Stomach (tissue), 9 donors: ENCODE data around the gene SEPTIN10. TPM values are rescaled to one million over a fixed set of nuclear protein-coding genes. Genes with fewer than 3 reads are reported as not detected.

Source experiments
- DNase-seq, 2 donors: peaks; one replicate each; pipeline versions ENCODE4 v3.0.0 to v3.0.0-alpha.2; 2013 to 2019
- H3K27ac ChIP-seq, 5 donors: fragments of 200-600 bp in 4 of 5; sonication (generic) in 4 of 5; one replicate each; pipeline ENCODE4 v1.5.1; 2013 to 2019; ENCODE audit warnings: mild to moderate bottlenecking in 1 of 5, moderate library complexity in 1 of 5
- H3K27me3 ChIP-seq, 3 donors: fragments of 200-600 bp; sonication (generic); one replicate each; pipeline ENCODE4 v1.5.1; 2017 to 2019; ENCODE audit warnings: mixed run types in 1 of 3
- H3K36me3 ChIP-seq, 4 donors: fragments of 200-600 bp; sonication (generic); 1 replicate in 3 of 4; 2 replicates in 1 of 4; pipeline ENCODE4 v1.5.1; 2016 to 2019
- H3K4me1 ChIP-seq, 4 donors: fragments of 200-600 bp; sonication (generic); one replicate each; pipeline ENCODE4 v1.5.1; 2016 to 2019
- H3K4me3 ChIP-seq, 4 donors: fragments of 200-600 bp; sonication (generic) in 3 of 4; one replicate each; pipeline ENCODE4 v1.5.1; 2016 to 2019; ENCODE audit warnings: mild to moderate bottlenecking in 1 of 4
- H3K9me3 ChIP-seq, 4 donors: fragments of 200-600 bp; sonication (generic); one replicate each; pipeline ENCODE4 v1.5.1; 2016 to 2019
- EP300 ChIP-seq: sonication (generic); formaldehyde crosslinking; IDR thresholded peaks from one replicate; pipeline ENCODE4 v1.6.1; 2017; ENCODE audit warnings: antibody characterized with exemption
- POLR2A ChIP-seq, 4 donors: fragments of 450-650 bp; IDR thresholded peaks; one replicate each; pipeline ENCODE4 v1.6.1; 2016; ENCODE audit warnings: antibody characterized with exemption in 4 of 4, control low read depth in 2 of 4, mild to moderate bottlenecking in 1 of 4, moderate library complexity in 1 of 4
- POLR2AphosphoS5 ChIP-seq, 3 donors: sonication (generic); formaldehyde crosslinking; IDR thresholded peaks; one replicate each; pipeline ENCODE4 v1.6.1; 2016; ENCODE audit warnings: antibody characterized with exemption in 3 of 3
- WGBS, 5 donors: extraction: QIAGEN DNeasy Blood & Tissue Kit in 3 of 5; methylation state at CpG; one replicate each; pipeline versions ENCODE4 v1.1.5 to v1.1.7; 2013 to 2018; 5-methylcytosine and 5-hydroxymethylcytosine counted together
- intact Hi-C: fragments of 100-400 bp; cut with DNase I; formaldehyde crosslinking; loops from one replicate; pipeline ENCODE4 v1.15.1; 2023; ENCODE audit warnings: low total_unique reads
- polyA plus RNA-seq, 3 donors: library from polyadenylated mRNA; stranded (reverse); fragments of 200-250 nt; gene quantifications; one replicate each; pipeline ENCODE4 v1.2.3, GENCODE V29; 2013
- total RNA-seq, 5 donors: library from RNA; depleted of rRNA; stranded (reverse); fragments of >200 nt; gene quantifications; one replicate each; pipeline versions ENCODE4 v1.1.0 to v1.2.3, GENCODE V29; 2014 to 2016
- TF ChIP-seq, protein P1 (sequence below), 7 experiments: fragments of 450-650 bp in 4 of 7; fragments of 200-600 bp in 3 of 7; sonication (generic) in 3 of 7; IDR thresholded peaks; one replicate each; pipeline ENCODE4 v1.5.1; 2016 to 2019; ENCODE audit warnings: antibody characterized with exemption in 7 of 7, control low read depth in 2 of 7, mild to moderate bottlenecking in 1 of 7
- donor health status: healthy with polysubstance abuse.
- donor health status: Bipolar disorder and iron deficiency.
- donor health status: healthy.

SEPTIN10 gene
- total and polyA plus RNA-seq, 8 donors: 24.9 to 101 (median 45.9) TPM

DNA sequence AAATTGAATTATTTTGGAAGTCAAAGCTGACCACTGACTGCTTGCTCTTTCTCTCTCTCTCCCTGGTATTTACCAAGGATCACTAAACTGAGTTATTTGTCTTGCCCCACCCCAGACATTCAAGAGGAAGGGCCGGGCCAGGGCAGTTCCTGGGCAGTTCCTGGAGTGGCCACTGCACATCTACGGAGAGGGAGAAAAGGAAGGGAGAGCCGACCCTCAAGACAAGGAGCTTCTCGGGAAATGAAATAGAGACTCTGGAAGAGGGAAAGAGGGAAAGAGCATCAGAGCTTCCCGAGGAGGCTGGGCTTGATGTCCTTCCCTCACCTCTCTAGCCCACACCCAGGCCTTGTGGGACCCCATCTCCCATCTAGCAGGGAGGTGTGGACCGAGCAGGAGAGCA, 83.1 kb downstream of the SEPTIN10 start:
- DNase-seq: no peak
- TF ChIP-seq POLR2A (IDR thresholded peaks at IDR 0.05) (no peak), EP300 (no peak), POLR2AphosphoS5 (IDR thresholded peaks at IDR 0.05) (no peak)
- TF ChIP-seq, protein P1, sequence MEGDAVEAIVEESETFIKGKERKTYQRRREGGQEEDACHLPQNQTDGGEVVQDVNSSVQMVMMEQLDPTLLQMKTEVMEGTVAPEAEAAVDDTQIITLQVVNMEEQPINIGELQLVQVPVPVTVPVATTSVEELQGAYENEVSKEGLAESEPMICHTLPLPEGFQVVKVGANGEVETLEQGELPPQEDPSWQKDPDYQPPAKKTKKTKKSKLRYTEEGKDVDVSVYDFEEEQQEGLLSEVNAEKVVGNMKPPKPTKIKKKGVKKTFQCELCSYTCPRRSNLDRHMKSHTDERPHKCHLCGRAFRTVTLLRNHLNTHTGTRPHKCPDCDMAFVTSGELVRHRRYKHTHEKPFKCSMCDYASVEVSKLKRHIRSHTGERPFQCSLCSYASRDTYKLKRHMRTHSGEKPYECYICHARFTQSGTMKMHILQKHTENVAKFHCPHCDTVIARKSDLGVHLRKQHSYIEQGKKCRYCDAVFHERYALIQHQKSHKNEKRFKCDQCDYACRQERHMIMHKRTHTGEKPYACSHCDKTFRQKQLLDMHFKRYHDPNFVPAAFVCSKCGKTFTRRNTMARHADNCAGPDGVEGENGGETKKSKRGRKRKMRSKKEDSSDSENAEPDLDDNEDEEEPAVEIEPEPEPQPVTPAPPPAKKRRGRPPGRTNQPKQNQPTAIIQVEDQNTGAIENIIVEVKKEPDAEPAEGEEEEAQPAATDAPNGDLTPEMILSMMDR (IDR thresholded peaks at IDR 0.05): no peak
- WGBS, 5 donors: 31 to 61% (median 44%) methylated on average over 6 of the region's 6 CpGs

DNA sequence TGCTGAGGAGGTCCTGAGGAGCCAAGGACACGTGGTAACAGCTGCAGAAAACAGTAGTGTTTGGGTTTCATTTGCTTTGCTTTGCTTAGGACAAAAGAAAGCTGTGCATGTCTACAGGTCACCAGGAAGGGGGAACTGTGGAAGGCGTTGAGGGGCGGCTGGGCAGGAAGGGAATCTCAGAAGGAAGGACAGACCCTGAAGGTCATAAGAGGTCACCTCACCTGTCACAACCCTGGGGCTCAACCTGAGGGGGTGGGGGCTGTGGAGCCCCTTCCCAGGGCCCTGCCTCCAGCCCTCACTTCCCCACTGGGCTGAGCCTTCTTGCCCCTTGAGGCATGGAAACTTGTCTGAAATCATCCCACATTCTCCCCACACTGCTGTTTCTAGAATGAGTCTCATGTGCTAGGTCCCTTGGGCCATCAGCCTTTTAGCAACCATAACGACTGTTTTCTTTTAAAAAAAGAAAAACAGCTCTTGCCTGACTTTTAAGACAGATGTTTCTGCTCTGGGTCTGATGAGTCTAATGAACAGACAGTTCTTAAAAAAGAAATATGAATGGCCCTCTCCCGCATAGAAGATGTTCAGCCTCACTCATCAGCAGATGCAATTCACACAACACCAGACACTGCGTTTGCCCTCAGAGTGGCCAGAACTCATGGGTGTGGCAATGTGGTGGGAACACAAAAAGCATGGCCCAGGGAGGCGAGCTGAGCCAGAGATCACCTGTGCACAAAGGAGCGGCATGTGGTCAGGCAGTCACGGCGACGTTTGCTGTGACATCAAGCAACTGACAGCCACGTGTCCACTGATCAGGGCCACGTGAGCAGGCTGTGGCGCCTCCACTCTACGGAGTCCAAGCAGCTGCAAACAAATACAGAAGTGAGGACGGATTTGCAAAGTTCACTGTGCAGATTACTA, 84.0 kb downstream of the SEPTIN10 start:
- no peak overlapping the region for H3K27ac ChIP-seq
- intact Hi-C loops: no loop called here
- H3K9me3 ChIP-seq: no peaks in the 10 kb centered on the region
- TF ChIP-seq EP300 (no peak), POLR2A (IDR thresholded peaks at IDR 0.05) (no peak), POLR2AphosphoS5 (IDR thresholded peaks at IDR 0.05) (no peak)
- TF ChIP-seq, protein P1 (IDR thresholded peaks at IDR 0.05): no peak
- 61 to 69% (median 68%) methylated on average over 16 of the region's 16 CpGs for WGBS, 5 donors
- H3K36me3 ChIP-seq: no peaks in the 10 kb centered on the region
- peak; percentile 23 to 39 for DNase-seq
- H3K4me3 ChIP-seq: no peak overlapping the region
- peaks cover 0 to 4% (median 0%) of the 10 kb centered on the region in 3 donors for H3K27me3 ChIP-seq
- peaks cover 0 to 10% (median 5%) of the 10 kb centered on the region in 4 donors for H3K4me1 ChIP-seq

More for the DNA sequence above, 83.1 kb downstream of the SEPTIN10 start:
- H3K9me3 ChIP-seq: no peaks in the 10 kb centered on the region
- no peak overlapping the region for H3K4me3 ChIP-seq
- intact Hi-C loops: no loop called here
- H3K27ac ChIP-seq: no peak overlapping the region
- H3K36me3 ChIP-seq: no peaks in the 10 kb centered on the region
- peaks cover 6 to 10% (median 8%) of the 10 kb centered on the region in 4 donors for H3K4me1 ChIP-seq
- H3K27me3 ChIP-seq: peaks cover 0 to 4% (median 0%) of the 10 kb centered on the region in 3 donors

DNA sequence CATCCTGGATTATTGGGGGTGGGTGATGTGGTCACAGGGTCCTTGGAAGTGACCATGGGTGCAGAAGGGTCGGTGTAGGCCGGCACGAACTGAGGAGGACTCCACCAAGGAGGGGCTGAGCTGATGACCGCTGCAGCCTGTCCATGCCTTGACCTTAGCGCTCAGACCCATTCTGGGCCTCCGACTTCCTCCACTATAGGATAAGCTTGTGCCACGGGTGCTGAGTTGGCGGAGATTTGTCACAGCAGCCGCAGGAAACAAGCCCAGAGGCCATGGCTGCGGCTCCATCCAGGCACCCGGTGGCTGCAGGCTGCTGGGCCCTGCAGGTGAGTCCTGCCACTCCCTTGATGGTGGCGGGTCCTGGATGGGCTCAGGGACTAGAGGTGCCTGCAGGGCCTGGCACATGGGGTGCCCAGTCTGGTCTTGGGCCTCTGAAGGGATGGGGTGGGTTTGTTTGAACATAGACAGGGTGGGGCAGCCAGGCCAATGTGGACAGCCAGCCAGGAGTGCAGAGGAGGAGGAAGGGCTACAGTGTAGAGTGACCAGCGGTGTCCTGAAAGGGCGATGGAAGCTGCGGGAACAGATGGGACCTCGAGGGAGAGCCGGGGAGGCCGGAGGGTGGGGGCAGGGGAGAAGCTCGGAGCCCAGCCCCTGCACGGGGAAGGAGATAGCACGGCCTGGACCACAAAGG, 84.8 kb downstream of the SEPTIN10 start:
- Histone ChIP-seq H3K27ac (no peak overlapping the region), H3K36me3 (no peaks in the 10 kb centered on the region), H3K27me3 (peaks cover 0 to 4% (median 0%) of the 10 kb centered on the region in 3 donors), H3K9me3 (no peaks in the 10 kb centered on the region), H3K4me3 (no peak overlapping the region), H3K4me1 (peaks cover 0 to 10% (median 5%) of the 10 kb centered on the region in 4 donors)
- intact Hi-C loops: no loop called here
- 85 to 94% (median 89%) methylated on average over 19 to 21 of the region's 21 CpGs for WGBS, 5 donors
- TF ChIP-seq EP300: no peak
- no peak for TF ChIP-seq POLR2A (IDR thresholded peaks at IDR 0.05)
- TF ChIP-seq, protein P1 (IDR thresholded peaks at IDR 0.05): no peak
- no peak for TF ChIP-seq POLR2AphosphoS5 (IDR thresholded peaks at IDR 0.05)
- no peak for DNase-seq
